NOMO-1 treated with dmso at 0.1 percent for 144 hours (cell line): Measurements from ENCODE around the gene SIAH3.

Source experiments
- DNase-seq: peaks from one replicate; lab custom pipeline; 2025; ENCODE audit not compliant: unreplicated experiment; lab: John Stamatoyannopoulos, UW

SIAH3 gene

GRCh38 chr13:45748941-45749759 is 102.4 kb downstream of the SIAH3 start:
- DNase-seq, result no peak

GRCh38 chr13:45747071-45747470 is 104.5 kb downstream of the SIAH3 start:
- peak; percentile 29 for DNase-seq

- DNase-seq, result no peak
Observed at GRCh38 chr13:45744979-45745378, 106.6 kb downstream of the SIAH3 start.

- DNase-seq, result no peak
Observed at GRCh38 chr13:45742985-45743384, 108.6 kb downstream of the SIAH3 start.

DNA sequence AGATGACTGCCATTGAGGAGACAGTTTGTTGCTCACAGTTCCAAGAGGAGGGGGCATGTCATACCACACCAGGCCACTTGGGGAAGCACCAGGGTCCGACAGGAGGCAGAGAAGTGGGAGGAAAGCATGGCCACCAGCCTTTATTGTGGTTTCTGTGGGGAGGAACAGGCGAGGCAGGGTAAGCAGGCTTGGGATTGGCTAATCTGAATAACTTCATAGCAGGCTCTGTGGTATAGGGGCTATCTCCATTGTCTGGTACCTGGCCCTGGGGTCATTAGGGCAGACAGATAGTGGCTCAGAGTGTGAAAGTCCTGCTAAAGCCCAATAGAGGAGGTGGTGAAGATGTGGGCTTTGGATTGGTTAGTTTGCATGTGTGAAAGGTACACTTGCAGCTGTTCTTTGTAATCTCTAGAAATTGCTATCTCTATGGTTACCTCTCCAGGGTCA is 114.0 kb downstream of the SIAH3 start:
- no peak for DNase-seq

- DNase-seq, result no peak
Observed at GRCh38 chr13:45733361-45733760, 118.2 kb downstream of the SIAH3 start.

GRCh38 chr13:45732916-45733315 is 118.6 kb downstream of the SIAH3 start:
- no peak for DNase-seq

DNA sequence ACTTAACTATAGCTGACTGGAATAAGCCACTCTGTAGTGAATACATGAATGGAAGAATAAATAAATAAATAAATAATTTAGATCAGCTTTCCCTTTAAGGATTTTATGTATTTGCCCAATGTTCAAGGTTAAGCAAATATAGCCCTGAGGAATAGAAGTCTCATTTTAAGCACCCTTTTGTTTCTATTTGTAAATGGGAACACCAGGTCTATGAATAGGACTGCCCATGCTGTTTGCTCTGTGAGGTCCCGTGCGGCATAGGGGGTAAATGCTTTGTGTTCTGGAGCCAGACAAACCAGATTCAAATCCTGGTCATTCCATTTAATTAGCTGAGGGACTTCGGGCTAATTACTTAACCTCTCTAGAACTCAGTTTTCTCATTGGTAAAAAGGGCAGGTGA is 120.1 kb downstream of the SIAH3 start:
- no peak for DNase-seq

- DNase-seq, result no peak
Observed at GRCh38 chr13:45728759-45729158, 122.8 kb downstream of the SIAH3 start.
